Nucleus accumbens (tissue), 56 donors: ENCODE data around the gene QPCT.
"Not testable (repeated sequence)": the region's sequence is repeated elsewhere in the genome, so short reads cannot be mapped to it uniquely, and the experiment has no call there.

Source experiments
- DNase-seq, 56 donors: peaks; one replicate each; lab custom pipeline; 2025; lab: John Stamatoyannopoulos, UW

QPCT gene

DNA sequence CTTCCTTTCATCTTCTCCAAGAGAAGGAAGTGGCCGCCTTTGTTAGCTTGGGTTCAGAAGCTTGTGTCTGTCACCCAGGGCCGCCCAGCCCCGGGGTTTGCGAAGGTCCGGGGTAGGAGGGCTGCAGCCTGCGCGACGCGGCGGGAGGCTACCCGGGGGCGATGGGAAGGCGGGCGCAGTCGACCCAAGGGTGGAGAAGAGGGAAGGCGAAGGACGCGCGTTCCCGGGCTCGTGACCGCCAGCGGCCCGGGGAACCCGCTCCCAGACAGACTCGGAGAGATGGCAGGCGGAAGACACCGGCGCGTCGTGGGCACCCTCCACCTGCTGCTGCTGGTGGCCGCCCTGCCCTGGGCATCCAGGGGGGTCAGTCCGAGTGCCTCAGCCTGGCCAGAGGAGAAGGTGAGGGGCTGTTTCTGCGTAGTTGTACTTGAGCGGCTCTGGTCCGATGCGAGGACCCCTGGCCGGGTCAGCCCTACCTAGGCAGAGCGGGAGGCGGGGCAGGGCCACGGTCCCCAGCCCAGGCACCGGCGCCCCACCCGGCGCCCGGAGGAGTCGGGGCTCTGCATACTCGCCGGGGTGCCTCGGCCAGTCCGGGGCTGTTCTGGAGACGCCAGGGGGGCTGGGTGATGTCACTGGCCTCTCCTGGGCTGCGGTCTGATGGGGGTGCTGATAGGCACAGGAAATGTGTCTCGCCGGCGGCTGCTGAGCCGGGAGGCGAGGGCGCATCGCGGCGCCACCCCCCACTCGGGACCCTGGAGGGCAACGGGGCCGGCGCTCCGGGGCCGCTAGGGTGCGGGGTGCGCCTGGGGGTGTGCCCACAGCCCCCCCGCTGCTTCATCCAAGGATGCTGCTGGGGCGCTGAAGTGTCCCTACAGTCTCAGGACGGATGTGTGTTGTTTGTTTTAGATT, at the start of gene QPCT:
Gene QPCT (plus strand): TSS at position 178 of the 909 bp plus-strand sequence. CDS start 102 bp downstream, at position 280.
- peak in 10 of 56 donors; percentile 2 to 44 (median 9) for DNase-seq

DNA sequence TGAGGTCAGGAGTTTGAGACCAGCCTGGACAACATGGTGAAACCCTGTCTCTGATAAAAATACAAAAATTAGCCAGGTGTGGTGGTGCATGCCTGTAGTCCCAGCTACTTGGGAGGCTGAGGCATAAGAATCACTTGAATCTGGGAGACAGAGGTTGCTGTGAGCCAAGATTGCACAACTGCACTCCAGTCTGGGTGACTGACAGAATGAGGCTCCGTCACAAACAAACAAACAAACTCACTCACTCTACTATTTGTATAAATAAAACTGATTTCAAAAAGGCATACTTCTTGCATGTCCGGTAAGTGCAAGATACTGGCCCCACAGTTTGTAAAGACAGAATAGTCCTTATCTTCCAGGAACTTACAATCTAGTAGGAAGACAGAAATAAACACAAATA, 49.6 kb upstream of the QPCT start:
- DNase-seq = not testable (repeated sequence)

DNA sequence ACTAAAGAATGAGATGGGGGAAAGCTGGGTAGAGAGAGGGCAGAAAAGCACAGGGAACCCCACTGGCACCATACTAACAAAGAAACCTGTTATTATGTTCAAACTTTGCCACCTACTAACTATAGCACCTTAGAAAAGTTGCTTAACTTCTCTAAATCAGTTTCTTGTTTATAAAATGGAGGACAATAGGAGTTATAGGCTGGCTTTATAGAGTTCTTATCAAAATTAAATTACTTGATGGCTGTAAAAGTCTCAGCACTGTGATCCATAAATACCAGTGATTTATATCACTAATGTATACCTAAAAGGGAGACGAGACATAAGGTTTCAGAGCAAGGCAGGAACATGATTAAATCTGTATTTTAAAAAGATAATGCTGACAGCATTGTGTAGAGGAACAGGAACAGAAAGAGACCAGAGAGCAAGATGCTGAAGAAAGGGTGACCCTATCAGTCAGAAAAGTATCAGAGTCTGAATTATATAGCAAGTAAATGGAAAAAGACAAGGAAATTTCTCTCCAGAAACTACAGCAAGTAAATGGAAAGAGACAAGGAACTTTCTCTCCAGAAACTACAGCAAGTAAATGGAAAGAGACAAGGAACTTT, 48.9 kb upstream of the QPCT start:
- DNase-seq = no peak

DNA sequence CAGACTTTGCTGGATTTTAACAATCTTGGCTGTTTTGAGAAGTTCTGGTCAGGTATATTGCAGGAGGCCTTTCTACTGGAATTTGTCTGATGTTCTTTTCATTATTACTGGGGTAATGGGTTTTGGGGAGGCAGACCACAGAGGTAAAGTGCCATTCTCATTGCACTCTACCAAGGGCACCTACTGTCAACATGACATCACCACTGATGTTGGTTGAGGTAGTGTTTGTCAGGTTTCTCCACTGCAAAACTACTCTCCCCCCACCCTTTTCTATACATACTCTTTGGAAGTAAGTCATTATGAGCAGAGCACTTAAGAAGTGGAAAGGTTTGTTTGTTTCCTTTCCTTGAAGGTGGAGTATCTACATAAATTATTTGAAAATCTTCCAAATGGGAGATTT, 46.8 kb upstream of the QPCT start:
- no peak for DNase-seq

DNA sequence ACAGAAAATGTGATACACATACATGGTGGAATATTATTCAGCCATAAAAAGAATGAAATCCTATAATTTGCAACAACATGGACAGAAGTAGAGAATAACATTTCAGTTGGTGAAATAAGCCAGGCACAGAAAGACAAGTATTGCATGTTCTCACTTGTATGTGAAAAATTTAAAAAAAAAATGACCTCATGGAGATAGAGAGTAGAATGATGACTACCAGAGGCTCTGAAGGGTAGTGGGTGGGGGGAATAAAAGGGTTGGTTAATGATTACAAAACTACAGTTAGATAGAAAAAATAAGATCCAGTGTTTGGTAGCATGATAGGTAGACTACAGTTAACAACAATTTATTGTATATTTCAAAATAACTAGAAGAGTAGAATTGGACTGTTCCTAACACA, 44.3 kb upstream of the QPCT start:
- no peak for DNase-seq

DNA sequence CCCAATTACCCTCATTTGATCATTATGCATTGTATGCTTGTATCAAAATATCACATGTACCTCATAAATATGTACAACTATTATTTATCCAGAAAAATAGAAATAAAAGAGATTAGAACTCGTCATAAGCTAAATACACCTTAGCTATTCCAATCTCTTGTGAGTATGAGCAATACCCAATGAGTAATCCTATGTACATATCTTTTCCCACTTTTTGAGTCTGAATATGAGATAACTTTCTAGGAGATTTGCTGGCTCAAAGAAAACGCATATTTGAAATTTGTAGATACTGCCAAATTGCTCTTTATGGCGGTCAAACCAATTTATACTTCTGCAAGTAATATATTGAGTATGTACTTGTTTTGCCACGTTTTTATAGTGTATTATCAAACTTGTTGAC, 43.9 kb upstream of the QPCT start:
- DNase-seq = no peak

DNA sequence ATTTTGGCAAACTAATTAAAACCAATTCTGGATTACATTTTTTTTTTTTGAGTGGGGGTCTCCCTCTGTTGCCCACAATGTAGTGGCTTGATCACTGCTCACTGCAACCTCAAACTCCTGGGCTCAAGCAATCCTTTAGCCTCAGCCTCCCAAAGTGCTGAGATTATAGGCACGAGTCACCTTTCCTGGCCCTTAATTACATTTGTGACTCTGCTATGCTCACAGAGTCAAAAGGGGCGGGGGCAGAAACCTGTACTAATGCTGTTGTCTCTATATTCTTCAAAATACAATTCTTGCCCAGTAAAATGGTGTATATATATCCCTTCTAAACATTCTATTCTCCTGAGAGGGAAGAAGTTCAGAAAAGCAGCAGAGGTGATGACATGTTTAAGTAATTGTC, 43.0 kb upstream of the QPCT start:
- no peak for DNase-seq

DNA sequence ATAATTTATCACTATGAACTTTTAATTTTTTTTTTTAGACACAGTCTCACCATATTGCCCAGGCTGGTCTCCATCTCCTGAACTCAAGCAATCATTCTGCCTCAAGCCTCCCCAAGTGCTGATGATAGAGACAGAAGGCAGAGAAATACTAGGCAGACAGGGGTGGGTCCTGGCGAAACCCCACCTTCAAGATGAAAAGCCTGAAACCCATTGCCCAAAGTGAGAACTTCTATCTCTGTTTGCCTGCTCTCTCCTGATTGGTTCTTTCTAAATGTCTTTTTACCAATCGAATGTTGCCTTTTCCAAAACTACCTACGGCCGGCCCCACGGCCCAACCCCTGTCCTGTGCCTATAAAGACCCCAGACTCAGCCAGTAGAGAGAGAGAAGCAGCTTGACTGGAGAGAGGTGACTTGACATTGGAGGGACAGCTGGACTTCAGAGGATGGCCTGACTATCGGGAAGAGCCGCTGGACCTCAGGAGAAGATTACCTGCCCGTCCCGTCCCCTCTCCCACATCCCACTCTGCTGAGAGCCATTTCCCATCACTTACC, 41.7 kb upstream of the QPCT start:
- DNase-seq = no peak

DNA sequence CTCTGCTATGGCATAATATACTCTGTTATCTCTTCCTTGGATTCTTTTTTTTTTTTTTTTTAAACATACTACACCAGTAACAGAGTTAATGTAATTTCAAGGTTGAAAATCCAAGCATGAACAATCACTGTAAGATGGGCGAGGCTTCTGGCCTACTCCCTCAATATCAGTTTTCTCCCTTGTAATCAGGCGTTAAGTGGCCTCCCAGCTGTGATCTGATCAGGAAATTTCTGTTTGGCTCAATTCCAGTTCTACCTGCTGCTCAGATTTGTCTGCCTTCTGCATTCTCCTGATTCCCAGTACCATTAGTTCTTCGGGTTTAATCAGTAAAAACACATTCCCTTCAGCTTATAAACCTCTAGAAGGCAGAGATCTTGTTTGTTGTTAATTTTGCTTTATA, 38.4 kb upstream of the QPCT start:
- no peak for DNase-seq

DNA sequence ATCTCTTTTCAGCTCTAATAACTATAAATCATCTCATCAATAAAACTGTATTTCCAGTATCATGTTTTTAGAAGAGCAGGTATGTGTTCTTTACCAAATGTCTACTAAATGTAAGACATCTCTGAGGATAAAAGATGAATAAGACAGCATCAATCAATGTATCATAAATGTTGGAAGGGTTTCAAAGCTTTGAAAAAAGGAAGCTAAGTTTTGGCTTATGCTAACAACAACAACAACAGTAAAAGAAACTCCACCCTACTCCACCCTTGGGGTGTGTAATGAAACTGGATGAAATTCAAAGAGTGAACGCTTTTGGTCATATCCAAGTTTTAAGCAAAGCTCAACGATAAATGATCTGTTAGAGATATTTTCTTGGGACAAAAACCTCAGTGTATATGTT, 36.9 kb upstream of the QPCT start:
- DNase-seq = no peak

DNA sequence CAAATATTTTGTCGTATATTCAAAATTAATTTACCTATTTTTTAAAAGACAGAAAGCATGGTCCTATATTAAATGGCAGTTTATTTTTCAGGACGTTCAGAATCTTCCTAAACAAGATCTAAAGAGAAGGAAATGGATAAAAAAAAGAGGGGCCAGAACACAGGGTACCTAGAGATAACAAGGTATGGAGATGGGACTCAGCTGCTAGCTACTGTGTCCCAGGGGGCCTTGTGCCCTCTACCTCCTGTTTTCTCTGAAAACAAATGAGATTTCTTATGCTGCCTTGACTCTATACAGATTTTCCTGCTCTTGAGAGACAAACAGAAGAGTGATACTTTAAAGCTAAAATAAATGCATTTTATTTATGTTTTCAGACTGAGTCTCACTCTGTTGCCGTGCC, 29.1 kb upstream of the QPCT start:
- no peak for DNase-seq

DNA sequence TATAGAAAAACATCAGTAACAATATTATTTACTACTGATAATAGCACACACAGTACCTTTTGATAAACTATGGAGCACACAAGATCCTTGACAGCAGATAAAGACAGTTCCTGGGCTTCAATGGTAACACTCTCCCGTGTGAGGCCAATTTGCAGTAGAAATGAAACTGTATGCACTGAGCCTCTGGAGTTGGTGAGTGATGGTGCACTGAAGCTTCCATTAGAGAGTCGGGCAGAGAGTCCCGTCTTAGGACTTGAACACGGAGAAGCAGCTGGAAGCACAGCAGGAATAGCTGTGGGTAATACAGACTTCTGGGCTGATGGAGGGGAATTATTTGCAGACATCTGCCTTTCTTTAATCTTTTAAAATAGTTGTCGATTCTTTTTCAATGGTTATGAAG, 28.2 kb upstream of the QPCT start:
- no peak for DNase-seq

DNA sequence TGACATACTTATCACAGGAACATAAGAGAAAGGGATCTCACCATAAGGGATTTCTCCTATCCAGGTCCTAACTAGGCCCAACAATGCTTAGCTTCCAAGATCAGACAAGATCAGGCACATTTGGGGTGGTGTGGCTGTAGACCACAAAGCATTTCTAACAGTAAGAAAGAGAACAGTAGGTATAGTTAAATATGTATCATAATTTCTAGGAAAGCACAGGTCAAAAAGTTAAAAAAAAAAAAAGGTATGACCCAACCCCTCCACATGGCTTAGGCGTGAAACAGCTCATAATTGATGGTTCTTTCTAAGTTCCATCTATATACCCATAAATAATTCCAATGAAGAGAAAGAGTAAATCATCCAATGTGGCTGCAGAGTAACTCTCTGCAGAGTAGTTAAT, 26.7 kb upstream of the QPCT start:
- no peak for DNase-seq

DNA sequence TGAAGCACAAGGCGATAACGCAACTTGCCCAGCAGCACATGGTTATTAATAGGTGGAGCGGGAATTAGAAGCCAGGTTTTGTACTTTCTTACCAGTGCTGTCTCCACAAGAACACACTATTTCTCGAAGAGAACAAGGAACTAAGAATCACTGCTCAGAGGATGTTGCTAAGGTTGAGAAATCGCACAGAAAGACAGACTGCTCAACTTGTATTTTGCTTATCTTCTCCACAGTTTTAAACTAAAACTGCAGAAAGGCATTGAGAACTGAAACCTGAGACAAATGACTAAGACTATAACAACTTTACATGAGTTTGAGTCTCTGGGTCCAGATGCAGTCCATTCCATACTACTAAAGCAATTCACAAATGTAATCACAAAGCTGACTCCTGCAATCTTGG, 26.0 kb upstream of the QPCT start:
- DNase-seq = no peak

DNA sequence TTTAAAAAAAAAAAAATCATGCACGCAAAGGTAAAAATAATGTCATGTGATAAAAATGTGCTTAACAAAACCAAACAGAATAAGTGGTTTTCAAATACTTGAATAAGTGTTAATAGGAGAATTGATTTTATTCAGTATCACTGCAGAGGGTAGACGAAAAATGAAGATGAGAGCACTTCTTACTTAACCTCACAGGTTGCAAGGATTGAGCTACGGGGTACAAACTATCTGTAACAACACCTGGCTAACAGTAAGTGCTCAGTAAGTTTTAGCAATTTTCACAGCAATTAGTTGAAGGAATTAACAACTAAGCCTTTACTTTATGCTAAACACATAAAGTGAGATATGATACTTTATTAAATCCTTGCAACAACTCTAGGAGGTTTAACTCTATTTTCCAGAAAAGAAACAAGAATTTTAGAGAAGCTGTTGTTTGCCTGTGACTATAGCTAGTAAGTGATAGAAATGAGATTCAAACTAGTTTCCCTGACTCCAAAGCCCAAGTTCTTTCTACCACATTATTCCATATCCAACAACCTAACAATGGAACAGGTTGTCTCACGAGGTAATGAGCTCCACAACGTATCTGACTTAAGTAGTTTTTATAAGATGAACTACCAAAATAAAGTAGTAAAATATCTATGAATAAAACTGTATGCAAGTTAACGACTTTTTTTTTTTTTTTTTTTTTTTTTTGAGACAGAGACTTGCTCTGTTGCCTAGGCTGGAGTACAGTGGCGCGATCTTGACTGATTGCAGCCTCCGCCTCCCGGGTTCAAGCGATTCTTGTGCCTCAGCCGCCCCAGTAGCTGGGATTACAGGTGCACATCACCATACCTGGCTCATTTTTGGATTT, 24.4 kb upstream of the QPCT start:
- no peak for DNase-seq

DNA sequence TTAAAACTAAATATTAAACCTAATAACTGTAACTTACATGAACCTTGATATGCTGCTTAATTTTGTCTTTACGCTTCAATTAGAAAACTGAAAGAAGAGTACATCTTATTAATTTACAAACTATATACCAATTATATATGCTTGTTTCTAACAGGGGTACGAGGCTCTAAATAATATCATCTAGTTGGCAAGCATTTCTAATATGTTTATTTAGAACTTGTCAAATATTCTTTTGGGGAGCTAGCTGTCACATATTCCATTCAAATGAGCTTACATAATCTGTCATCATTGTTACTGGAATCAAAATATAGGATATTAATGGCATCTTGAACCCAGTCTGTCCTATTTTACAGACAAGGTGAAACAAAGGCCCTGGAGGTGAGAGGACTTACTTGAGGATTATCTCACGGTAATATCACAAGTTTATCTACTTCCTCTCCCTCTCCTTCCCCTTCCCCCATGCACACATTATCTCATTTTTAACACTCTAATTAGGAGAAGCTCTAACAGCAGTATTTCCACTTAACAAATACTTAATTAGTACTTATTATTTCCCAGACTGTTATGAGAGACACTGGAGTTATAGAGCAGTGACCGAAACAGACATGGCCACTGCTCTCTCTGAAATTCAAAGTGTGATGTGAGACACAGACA, 23.3 kb upstream of the QPCT start:
- DNase-seq = no peak

DNA sequence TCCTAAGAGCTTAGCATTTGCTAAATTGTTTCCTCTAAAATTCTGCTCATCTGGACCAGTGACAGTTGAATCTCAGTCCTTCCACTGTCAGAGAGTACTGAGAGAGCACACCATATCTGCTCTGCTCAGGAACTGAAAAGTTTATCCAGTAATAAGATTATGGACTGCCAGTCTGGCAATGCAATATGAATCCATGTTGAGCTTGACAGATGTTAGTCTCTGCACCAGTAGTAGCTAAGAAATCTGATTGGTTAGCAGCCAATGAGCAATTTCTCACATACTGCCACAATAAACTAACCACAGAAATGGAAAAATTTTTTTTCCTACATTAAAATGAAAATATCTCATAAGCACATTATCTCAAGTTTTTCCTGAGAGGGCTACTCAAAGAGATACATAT, 22.1 kb upstream of the QPCT start:
- DNase-seq = no peak

DNA sequence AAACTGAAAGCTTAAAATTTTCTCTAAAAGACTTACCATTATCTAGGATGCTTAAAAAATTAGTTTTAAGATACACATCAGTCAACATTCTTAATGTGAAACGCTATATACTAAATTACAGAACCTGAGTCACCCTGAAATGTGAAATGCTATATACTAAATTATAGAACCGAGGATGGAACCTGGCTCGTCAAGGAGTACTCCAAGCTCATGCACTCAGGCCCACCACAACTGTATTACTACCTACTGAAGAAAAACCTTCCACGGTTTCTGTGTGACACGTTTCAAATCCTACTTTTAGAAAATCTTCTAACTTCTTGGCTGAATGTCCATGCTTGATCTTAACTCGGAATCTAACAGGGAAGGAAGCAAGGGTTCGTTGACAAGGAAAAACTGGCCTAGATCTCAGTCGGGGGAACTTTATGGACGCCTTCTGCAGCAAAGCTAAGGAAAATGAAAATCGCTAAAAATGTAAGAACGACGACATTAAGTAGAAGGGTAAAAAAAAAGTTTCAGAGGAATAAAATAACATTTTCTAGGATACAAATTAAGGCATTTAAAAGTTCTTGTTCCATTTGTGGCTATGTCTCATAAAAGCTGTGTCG, 21.2 kb upstream of the QPCT start:
- DNase-seq = no peak

DNA sequence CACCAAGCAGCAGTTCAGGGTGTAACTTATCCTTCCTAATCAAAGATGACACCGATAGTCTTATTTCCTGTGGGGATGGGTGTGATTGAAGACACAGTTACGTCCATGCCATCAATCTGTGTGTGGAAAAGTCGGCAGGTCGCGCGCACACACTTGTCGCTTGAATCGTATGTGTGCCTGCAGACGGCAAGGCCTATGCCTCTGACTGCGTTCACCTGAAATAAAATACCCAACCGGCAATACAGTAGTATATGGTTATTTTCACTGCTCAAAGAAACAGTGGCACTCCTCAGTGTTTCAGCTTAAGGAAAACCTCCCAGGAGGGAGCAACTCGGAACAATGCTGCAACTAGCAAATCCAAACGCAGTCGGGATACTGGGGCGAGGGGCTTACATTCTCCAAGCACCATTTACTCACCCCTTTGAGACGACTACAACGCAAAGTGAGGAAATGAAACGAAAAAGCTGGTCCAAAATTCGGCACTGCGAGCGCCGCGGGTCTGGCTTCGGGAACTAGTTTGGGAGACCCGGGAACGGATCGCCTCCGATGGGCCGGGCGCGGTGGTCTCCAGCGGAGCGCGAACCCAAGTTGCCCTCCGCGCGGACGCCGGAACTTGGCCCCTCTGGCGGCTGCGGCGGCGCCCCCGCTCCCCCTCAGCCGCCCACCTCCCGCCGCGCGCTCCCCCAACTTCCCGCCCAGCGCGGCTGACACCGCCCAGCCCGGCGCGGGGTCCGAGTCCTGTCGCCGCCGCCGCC, 20.5 kb upstream of the QPCT start:
- peak in 7 of 56 donors; percentile 2 to 40 (median 24) for DNase-seq

DNA sequence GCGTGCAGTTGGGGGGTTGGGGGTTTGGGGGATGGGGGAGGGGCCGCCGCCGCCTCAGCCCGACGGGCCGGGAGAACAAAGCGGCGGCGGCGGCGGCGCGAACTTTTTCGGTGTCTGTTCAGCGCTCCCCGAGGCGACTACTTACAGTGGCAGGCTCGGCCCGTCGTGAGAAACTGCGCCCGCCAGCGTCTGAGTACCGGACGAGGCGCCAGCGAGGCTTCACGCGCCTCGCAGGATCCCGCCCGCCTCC, 20.0 kb upstream of the QPCT start:
- DNase-seq = peak in 17 of 56 donors; percentile 18 to 82 (median 60)
